Fibroblast of peridontal ligament (primary cell): Measurements from ENCODE around the gene PDE10A.

ENCODE experiments used
- DNase-seq: peaks from one replicate; pipeline ENCODE4 v3.0.0-alpha.2; 2010; ENCODE audit errors: extremely low read depth

Gene PDE10A

GRCh38 chr6:165390475-165390874 is 272.6 kb downstream of the PDE10A start:
- no peak for DNase-seq

DNA sequence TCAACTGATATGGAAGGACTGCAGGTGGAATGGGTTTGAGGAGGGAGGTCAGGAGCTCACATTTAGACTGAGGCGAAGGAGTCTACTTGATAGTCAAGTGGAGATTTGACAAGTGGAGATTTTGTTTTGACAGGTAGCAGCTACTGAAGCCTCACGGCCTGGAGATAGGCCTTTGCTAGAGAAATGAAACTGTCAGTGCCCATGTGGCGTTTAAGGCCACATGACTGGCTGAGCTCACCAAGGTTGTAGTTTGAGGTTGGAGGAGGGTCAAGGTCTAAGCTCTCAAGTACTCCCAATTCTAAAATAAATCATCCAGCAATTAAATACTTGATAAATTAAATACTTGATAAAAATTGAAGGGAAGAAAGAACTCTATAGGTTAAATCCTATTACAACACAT is 273.5 kb downstream of the PDE10A start:
- DNase-seq, result no peak

DNA sequence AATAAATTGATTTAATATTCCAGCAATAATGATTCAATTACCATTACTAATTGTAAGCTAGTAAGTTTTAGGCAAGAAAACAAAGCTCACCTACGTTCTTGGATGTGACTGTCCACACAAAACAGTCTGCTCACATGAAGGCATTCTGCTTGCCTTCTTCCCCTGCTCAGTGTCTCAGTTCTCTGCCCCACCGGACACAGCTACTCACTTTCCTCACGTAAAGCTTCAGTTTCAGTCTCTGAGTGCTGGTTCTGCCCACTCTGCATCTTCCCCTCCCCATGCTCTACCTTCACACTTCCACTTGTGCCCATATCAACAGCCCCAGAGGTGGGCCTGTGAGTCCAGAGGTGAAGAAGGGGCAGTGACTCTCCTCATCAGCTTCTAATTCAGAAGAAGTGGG is 279.7 kb downstream of the PDE10A start:
- no peak for DNase-seq

GRCh38 chr6:165376100-165376499 is 286.9 kb downstream of the PDE10A start:
- no peak for DNase-seq

GRCh38 chr6:165365371-165365770 is 297.7 kb downstream of the PDE10A start:
- DNase-seq, result no peak

DNA sequence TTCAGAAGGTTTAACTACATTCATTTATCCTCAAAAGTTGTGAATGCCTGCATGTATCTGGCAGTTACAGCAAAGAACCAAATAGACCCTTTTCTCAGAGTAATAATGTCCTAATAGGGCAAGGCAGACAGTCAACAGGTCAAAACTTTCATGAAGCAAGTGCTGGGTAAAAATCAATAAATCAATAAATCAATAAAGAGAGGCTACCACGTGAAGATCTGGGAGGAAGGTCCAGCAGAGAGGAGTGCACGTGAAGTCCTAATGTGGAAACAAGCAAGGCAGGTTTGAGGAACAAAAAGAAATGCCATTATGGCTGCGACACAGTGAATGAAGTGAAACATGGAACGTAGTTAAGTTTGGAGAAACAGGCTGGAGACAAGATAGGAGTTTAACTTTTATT is 317.3 kb downstream of the PDE10A start:
- DNase-seq, result no peak

DNA sequence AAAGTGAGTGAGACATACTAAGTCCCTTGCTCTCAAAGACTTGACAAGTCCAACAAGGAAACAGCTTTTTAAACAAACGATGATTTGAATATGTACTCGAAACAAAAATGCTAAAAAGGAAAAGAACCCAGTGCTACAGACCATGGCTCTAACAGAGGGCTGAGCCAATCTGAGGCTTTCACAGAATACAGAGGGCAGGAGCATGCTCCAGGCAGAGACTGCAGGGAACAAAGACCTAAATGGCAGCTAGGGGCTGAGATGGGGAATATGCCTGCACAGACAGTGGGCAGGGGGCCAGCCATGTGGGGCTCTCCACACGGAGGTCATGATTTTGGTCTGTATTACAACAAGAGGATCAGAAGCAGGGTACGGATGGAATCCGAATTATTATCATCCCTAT is 322.5 kb downstream of the PDE10A start:
- no peak for DNase-seq

- no peak for DNase-seq
These were observed 337.4 kb downstream of the PDE10A start for GRCh38 chr6:165325609-165326008.

GRCh38 chr6:165321555-165322145 is 341.4 kb downstream of the PDE10A start:
- no peak for DNase-seq

GRCh38 chr6:165321150-165321549 is 341.9 kb downstream of the PDE10A start:
- DNase-seq, result no peak

DNA sequence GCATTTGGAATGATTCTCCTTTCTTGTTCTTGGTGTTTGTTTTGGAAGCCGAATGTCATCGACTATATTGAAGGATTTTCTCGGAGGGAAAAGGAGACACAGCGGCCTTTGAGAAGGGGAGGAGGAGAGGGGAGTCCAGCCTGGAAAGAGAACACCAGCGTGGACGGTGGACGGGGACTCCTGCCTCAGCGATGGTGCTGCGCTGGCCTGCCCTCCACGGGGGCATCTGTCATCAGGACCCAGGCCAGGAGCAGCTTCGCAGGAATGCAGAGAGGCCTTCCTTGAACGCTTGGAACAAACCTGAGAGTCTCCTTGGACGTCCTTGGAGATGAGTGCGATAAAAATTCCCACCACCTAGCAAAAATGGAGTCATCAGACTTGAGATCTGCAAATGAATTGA is 345.3 kb downstream of the PDE10A start:
- no peak for DNase-seq

DNA sequence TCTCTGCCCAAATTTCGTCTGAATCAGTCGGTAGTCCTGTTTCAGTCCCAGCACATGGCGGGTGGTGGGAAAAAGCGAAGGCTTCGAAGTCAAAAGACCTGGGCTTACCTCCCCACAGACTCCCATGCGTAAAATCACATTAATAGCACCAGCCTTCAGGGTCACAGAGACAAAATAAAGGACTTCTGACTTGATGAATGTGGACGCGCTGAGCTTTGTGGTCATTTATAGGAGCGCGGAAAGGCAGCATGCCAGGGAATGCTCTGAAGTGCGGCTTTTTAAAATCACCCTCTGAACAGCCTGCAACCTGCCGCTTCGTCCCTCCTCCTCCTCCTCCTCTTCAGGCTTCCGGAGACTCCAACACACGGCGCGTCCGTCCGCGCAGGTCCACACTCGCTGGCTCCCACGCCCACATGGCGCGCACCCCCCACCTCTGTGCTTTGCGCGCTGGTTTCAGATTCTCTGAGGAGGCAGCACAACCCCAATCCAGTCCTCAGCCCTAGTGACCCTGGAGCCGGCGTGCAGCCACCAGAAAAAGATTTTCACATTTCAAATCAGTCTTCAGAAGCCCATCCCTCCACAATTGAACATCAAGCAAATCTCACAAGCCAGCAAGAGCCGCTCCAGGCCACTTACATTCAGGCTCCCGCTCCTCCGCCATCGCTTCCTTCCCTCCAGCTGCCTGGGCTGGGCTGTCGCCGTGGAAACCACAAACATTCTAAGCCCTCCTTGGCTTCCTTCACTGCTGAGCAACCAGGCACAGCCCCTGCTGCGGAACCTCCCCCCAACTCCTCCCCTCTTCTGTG is 353.9 kb downstream of the PDE10A start, which contains the start of gene C6orf118:
C6orf118 (minus strand) TSS at position 680 of the 806 bp plus-strand sequence; CDS start at position 661, 19 bp downstream.
- peak; percentile 7 for DNase-seq

DNA sequence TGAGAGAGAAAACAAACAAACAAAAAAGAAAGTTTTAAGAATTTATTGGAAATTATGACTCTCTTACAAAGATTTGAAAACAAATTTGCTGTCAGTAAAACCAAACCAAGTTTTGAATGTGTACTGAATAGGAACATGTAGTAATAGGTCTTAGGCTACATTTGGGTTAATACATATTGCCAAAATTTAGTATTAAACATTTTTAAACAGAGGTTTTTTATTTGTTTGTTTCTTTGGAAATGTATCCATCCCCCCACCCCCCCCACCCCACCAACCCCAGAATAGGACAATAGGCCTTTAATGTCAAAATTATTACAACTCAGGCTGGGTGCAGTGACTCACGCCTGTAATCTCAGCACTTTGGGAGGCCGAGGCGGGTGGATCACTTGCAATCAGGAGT is 356.1 kb downstream of the PDE10A start:
- no peak for DNase-seq

- DNase-seq, result no peak
These were observed 361.4 kb downstream of the PDE10A start for GRCh38 chr6:165301372-165302246.

DNA sequence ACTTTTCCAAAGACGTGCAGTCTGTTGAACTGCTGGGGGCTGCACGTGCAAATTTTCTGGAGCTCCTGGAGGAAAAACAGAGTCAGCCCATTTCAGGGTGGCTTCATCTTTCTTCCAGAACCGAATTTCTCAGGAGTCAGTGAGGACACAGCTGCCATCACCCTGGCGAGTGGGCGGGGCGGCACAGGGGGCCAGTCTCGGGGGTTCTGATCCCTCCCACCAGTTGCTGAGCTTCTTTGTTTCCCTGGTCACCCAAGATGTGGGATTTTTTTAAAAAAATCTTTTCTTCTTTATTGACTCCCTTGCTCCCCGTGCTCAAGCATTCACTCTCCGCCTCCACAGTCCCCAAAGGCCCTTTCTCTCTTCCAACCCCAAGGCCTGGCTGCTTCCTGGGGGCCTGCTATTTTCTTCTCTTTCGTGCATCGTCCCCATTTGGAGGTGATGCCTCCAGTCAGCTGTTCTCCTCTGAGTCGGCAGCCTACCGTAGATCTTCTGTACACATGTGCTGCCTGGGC is 362.6 kb downstream of the PDE10A start:
- no peak for DNase-seq

DNA sequence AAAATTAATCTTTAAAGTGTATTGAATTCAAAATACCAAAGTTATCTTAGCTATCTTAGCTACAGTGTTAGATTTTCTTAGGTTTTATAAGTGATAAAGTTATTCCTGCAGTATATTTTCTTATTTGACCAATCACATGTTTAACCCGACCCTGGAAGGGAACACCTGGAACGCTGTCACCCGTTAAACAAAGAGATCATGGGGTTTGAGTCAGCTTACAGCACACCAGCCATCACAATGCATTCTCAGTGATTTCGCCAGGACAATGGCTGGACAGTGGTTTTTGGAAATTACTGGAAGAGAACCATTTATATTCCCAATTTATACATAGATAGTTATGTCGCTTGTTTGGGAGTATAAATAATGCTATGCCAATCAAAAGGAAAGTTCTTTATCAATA is 364.2 kb downstream of the PDE10A start:
- no peak for DNase-seq

- no peak for DNase-seq
These were observed 364.6 kb downstream of the PDE10A start for GRCh38 chr6:165298402-165298801.

DNA sequence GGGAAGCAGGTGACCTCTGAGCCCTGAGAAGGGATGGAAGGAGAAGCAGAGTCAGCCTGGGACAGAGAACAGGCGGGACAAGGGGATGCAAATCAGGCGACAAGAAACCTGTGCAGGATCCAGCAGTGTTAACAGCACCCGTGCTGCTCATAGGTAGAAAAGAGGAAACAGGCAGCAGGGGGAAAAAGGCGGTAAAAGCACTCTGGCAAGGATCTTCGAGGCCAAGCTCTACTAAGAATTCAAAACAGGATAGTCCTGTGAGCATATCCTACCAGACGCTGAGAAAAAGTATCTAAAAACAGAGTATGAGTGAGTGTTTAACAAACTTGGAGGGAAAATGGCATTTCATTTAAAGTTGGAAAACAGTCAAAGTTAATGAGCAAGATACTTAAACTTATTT is 370.4 kb downstream of the PDE10A start:
- no peak for DNase-seq
